B cell (primary cell): Measurements from ENCODE around the gene HPCAL4. TPM values are rescaled to one million over a fixed set of nuclear protein-coding genes. Genes with fewer than 3 reads are reported as not detected.

Experiments
- ATAC-seq: fragments of 200-7000 bp; cut with Tn5 transposase; one replicate; pipeline ENCODE4 v1.10.0; 2021; ENCODE audit warnings: low read depth, mild to moderate bottlenecking, moderate number of reproducible peaks, moderate library complexity
- CTCF ChIA-PET: fragments of 350-600 bp; sonication (Branson Sonifier 250); formaldehyde crosslinking; loops from one replicate; lab custom pipeline; 2021; ENCODE audit warnings: antibody characterized with exemption, inconsistent platforms; lab: Charles Lee
- POLR2A ChIA-PET: fragments of 350-600 bp; sonication (Branson Sonifier 250); formaldehyde crosslinking; loops from one replicate; lab custom pipeline; 2021; ENCODE audit warnings: antibody characterized with exemption; lab: Charles Lee
- DNase-seq: peaks from one replicate; pipeline ENCODE4 v3.0.0; 2013
- H2AFZ ChIP-seq: 2 replicates; pipeline ENCODE4 v1.6.1; 2012; ENCODE audit warnings: mild to moderate bottlenecking, low read depth, low read length; ENCODE audit not compliant: insufficient read depth, poor library complexity, severe bottlenecking
- H3K27ac ChIP-seq, 2 donors: 1 replicate in 1 of 2; 2 replicates in 1 of 2; pipeline ENCODE4 v1.5.1; 2012 to 2013; ENCODE audit warnings: low read length in 2 of 2, mild to moderate bottlenecking in 2 of 2, moderate library complexity in 1 of 2
- H3K27me3 ChIP-seq, 4 experiments: fragments of 200-600 bp in 1 of 4; sonication (generic) in 1 of 4; replicated peaks in 1 of 4; 1 replicate in 2 of 4; 2 replicates in 2 of 4; pipeline versions ENCODE4 v1.6.1 to v1.7.0; 2013 to 2016; ENCODE audit warnings: low read length in 3 of 4, mild to moderate bottlenecking in 2 of 4, mixed read lengths in 1 of 4, moderate library complexity in 1 of 4; ENCODE audit not compliant: insufficient read depth in 4 of 4, control insufficient read depth in 3 of 4; ENCODE audit errors: control extremely low read depth in 1 of 4
- H3K36me3 ChIP-seq, 2 experiments: replicated peaks in 1 of 2; 1 replicate in 1 of 2; 2 replicates in 1 of 2; pipeline versions ENCODE4 v1.6.1 to v1.7.1; 2013; ENCODE audit warnings: low read length in 1 of 2; ENCODE audit not compliant: insufficient read depth in 2 of 2, control insufficient read depth in 1 of 2; ENCODE audit errors: control extremely low read depth in 1 of 2, extremely low read depth in 1 of 2
- H3K4me1 ChIP-seq, 2 donors: fragments of 200-600 bp in 1 of 2; sonication (generic) in 1 of 2; 1 replicate in 1 of 2; 2 replicates in 1 of 2; pipeline versions ENCODE4 v1.5.1 to v1.6.1; 2013 to 2017; ENCODE audit warnings: low read length in 2 of 2; ENCODE audit not compliant: control insufficient read depth in 2 of 2, insufficient read depth in 2 of 2
- H3K4me2 ChIP-seq: replicated peaks from 2 replicates; pipeline ENCODE3; 2012; ENCODE audit warnings: mild to moderate bottlenecking, low read depth, low read length; ENCODE audit not compliant: poor library complexity, severe bottlenecking
- H3K4me3 ChIP-seq, 5 experiments: fragments of 200-600 bp in 1 of 5; sonication (generic) in 1 of 5; 1 replicate in 3 of 5; 2 replicates in 2 of 5; pipeline versions ENCODE4 v1.5.1 to v1.7.0; 2011 to 2016; ENCODE audit warnings: low read length in 4 of 5, mild to moderate bottlenecking in 4 of 5, low read depth in 2 of 5, control low read depth in 1 of 5, moderate library complexity in 1 of 5; ENCODE audit not compliant: insufficient read depth in 1 of 5; ENCODE audit errors: control extremely low read depth in 1 of 5, extremely low read depth in 1 of 5
- H3K79me2 ChIP-seq: fragments of 200-600 bp; sonication (generic); one replicate; pipeline ENCODE4 v1.6.0; 2016; ENCODE audit warnings: low read length; ENCODE audit not compliant: control insufficient read depth, insufficient read depth
- H3K9ac ChIP-seq: fragments of 200-600 bp; sonication (generic); 2 replicates; pipeline ENCODE4 v1.6.1; 2017; ENCODE audit warnings: mild to moderate bottlenecking, low read length, moderate library complexity
- H3K9me3 ChIP-seq, 3 donors: one replicate each; pipeline versions ENCODE4 v1.6.1 to v1.7.1; 2013; ENCODE audit warnings: low read length in 2 of 3; ENCODE audit not compliant: control insufficient read depth in 2 of 3, insufficient read depth in 1 of 3; ENCODE audit errors: control extremely low read depth in 1 of 3
- H4K20me1 ChIP-seq: 2 replicates; pipeline ENCODE4 v1.6.0; 2012; ENCODE audit warnings: mild to moderate bottlenecking, low read length; ENCODE audit not compliant: insufficient read depth, control insufficient read depth, poor library complexity, severe bottlenecking
- H3K27ac Mint-ChIP-seq: one replicate; pipeline ENCODE4 v1.8.0; 2021; ENCODE audit warnings: mixed read lengths
- H3K27me3 Mint-ChIP-seq: one replicate; pipeline ENCODE4 v1.8.0; 2021; ENCODE audit warnings: mixed read lengths
- H3K4me1 Mint-ChIP-seq: one replicate; pipeline ENCODE4 v1.8.0; 2021; ENCODE audit warnings: mixed read lengths
- H3K4me3 Mint-ChIP-seq: one replicate; pipeline ENCODE4 v1.8.0; 2021; ENCODE audit warnings: mixed read lengths
- H3K9me3 Mint-ChIP-seq: one replicate; pipeline ENCODE4 v1.8.0; 2022; ENCODE audit warnings: mixed read lengths; ENCODE audit not compliant: insufficient read depth
- EZH2 ChIP-seq: IDR thresholded peaks from 2 replicates; pipeline ENCODE4 v1.6.1; 2012; ENCODE audit warnings: borderline replicate concordance, low read depth, mild to moderate bottlenecking, moderate library complexity, low read length; ENCODE audit not compliant: insufficient read depth, poor library complexity, severe bottlenecking
- WGBS: methylation state at CpG from one replicate; pipeline ENCODE4 v1.1.5; 2013; ENCODE audit warnings: missing lambda C conversion rate; ENCODE audit not compliant: insufficient coverage; 5-methylcytosine and 5-hydroxymethylcytosine counted together
- intact Hi-C: fragments of 100-400 bp; cut with micrococcal nuclease; formaldehyde crosslinking; loops from one replicate; pipeline ENCODE4 v1.10.0; 2022
- polyA plus RNA-seq: library from polyadenylated mRNA; depleted of rRNA; stranded (reverse); fragments of >200 nt; gene quantifications from 2 replicates; pipeline ENCODE4 v1.2.3, GENCODE V29; 2012
- total RNA-seq, 2 donors: library from RNA; stranded (reverse); fragments of 120-200 nt in 1 of 2; gene quantifications; 1 replicate in 1 of 2; 2 replicates in 1 of 2; pipeline versions ENCODE4 v1.2.3 to v1.2.4, GENCODE V29; 2013 to 2022
- TF ChIP-seq, protein P1 (sequence below): fragments of 200-600 bp; IDR thresholded peaks from one replicate; pipeline ENCODE4 v1.8.0; 2022; ENCODE audit warnings: antibody characterized with exemption, mild to moderate bottlenecking

The HPCAL4 gene
- total and polyA plus RNA-seq, 2 donors (not counting 1 experiment from before 2014, with no cell fraction given) = not detected

DNA sequence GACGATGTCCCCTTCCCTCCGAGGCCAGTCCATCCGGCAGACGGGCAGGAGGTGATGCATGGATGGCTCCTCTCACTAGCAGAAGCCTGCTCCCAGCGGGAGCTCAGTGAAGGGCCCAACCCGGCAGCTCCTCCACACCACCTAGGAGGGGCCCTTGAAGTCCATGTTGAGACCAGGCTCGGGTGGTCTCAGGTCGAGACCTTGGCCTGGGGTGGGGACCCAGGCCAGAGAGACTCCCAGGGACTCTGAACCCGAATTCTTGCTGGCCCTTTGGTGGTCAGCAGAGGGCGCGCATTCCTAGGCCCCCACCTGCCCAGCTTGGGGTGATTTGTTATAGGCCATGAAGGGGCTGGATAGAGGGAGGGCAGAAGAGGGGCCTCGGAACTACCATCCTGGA lies 18.7 kb downstream of the HPCAL4 start:
- Histone ChIP-seq H3K4me2 (peak overlapping the region; percentile 79), H3K9ac (no peak overlapping the region), H3K36me3 (no peaks in the 10 kb centered on the region), H3K27me3 (peaks cover 0 to 42% (median 20%) of the 10 kb centered on the region in 4 experiments), H3K9me3 (no peaks in the 10 kb centered on the region), H3K79me2 (no peaks in the 10 kb centered on the region), H3K4me3 (peak overlapping the region in 2 of 5 experiments; percentile 8 to 35), H3K27ac (no peak overlapping the region), H4K20me1 (no peaks in the 10 kb centered on the region), H3K4me1 (peaks cover 12 to 20% of the 10 kb centered on the region in 2 donors), H2AFZ (peak overlapping the region; percentile 58)
- intact Hi-C loops = no loop called here
- Mint-ChIP-seq H3K27me3 (peaks cover 48% of the 10 kb centered on the region), H3K27ac (no peak overlapping the region), H3K9me3 (no peaks in the 10 kb centered on the region), H3K4me3 (peak overlapping the region; percentile 59), H3K4me1 (peaks cover 5% of the 10 kb centered on the region)
- CTCF ChIA-PET = interaction anchor here (1.3 to 11.3 kb wide), 5 partner anchors 9 to 61 kb away, joined by 4 to 113 read pairs (median 8); partner anchors contain the start of gene HPCAL4
- POLR2A ChIA-PET = no interaction called here
- ATAC-seq = no peak
- 30% methylated on average over 12 of the region's 12 CpGs for WGBS
- TF ChIP-seq, protein P1, sequence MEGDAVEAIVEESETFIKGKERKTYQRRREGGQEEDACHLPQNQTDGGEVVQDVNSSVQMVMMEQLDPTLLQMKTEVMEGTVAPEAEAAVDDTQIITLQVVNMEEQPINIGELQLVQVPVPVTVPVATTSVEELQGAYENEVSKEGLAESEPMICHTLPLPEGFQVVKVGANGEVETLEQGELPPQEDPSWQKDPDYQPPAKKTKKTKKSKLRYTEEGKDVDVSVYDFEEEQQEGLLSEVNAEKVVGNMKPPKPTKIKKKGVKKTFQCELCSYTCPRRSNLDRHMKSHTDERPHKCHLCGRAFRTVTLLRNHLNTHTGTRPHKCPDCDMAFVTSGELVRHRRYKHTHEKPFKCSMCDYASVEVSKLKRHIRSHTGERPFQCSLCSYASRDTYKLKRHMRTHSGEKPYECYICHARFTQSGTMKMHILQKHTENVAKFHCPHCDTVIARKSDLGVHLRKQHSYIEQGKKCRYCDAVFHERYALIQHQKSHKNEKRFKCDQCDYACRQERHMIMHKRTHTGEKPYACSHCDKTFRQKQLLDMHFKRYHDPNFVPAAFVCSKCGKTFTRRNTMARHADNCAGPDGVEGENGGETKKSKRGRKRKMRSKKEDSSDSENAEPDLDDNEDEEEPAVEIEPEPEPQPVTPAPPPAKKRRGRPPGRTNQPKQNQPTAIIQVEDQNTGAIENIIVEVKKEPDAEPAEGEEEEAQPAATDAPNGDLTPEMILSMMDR = peak; percentile 21
- no peak for TF ChIP-seq EZH2
- DNase-seq = peak; percentile 49

DNA sequence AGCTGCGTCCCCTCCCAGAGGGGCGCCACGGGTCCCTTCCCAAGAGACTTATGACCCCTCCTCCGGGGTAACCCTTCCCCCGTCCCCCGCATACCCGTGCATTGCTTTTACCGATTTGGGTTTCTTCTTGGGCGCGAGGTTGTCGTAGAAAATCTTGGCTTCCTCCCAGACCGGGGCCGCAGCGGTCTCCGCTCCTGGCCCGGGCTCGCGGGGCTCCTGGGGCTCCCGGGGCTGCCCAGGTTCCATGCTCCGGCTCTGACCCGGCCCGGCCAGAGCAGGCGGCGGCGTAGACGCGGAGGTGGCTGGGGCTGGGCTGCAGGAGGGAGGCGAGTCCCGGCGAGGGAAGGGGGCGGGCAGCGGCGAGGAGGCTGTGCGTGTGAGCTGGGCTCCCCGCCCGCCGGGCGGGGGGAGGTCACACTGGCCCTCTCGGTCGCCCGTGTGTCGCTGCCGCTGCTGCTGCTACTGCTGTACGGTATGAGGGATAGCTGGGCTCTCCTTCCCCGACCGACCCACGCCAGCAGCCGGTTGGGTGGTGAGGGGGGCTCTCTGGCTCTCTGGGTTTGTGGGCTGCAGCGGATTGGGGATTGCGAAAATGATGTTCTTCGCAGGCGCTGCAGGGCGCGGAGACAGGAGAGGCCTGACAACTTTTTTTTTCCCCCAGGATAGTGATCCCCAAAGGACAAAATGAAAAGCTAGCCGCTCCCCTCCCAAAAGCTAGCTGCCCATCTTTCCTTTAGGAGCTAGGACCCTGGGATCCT lies 19.3 kb downstream of the HPCAL4 start, which contains the start of gene NT5C1A:
Gene NT5C1A (minus strand): TSS at position 315 of the 758 bp plus-strand sequence. CDS start 69 bp downstream, at position 246.
- H3K4me3 ChIP-seq = peak within 1 kb of the TSS in 3 of 5 experiments; percentile 8 to 41 (median 35)
- H3K4me1 ChIP-seq = peaks cover 12 to 20% of the 10 kb centered on the region in 2 donors
- H3K27me3 ChIP-seq = peaks cover 0 to 45% (median 20%) of the 10 kb centered on the region in 4 experiments
- H3K9me3 ChIP-seq = no peaks in the 10 kb centered on the region
- peak within 1 kb of the TSS; percentile 58 for H2AFZ ChIP-seq
- Mint-ChIP-seq H3K27me3 (peaks cover 48% of the 10 kb centered on the region), H3K4me1 (peaks cover 5% of the 10 kb centered on the region), H3K27ac (no peak within 1 kb of the TSS), H3K9me3 (no peaks in the 10 kb centered on the region), H3K4me3 (peak within 1 kb of the TSS; percentile 59)
- H3K36me3 ChIP-seq = no peaks in the 10 kb centered on the region
- DNase-seq = peak; percentile 25
- CTCF ChIA-PET = interaction anchor here (1.3 to 11.3 kb wide), 5 partner anchors 10 to 60 kb away, joined by 4 to 113 read pairs (median 8); partner anchors contain the start of gene HPCAL4
- H3K79me2 ChIP-seq = no peaks in the 10 kb centered on the region
- POLR2A ChIA-PET = no interaction called here
- H3K9ac ChIP-seq = peak within 1 kb of the TSS; percentile 52
- no peak within 1 kb of the TSS for H3K27ac ChIP-seq
- peak within 1 kb of the TSS; percentile 79 for H3K4me2 ChIP-seq
- no peak for TF ChIP-seq EZH2
- TF ChIP-seq, protein P1 = no peak
- intact Hi-C loops = no loop called here
- no peak for ATAC-seq
- H4K20me1 ChIP-seq = no peaks in the 10 kb centered on the region
- 3% methylated on average over 49 of the region's 55 CpGs for WGBS
